Activated CD8-positive, alpha-beta T cell treated with anti-CD3 and anti-CD28 coated beads for 36 hours (primary cell): ENCODE data around the gene DHX30. TPM values are rescaled to one million over a fixed set of nuclear protein-coding genes. Genes with fewer than 3 reads are reported as not detected.
"Not testable (repeated sequence)": the region's sequence is repeated elsewhere in the genome, so short reads cannot be mapped to it uniquely, and the experiment has no call there.

Source experiments
- ATAC-seq: fragments of 200-7000 bp; cut with Tn5 transposase; one replicate; pipeline ENCODE4 v1.10.0; 2021; ENCODE audit warnings: mild to moderate bottlenecking, moderate library complexity
- CTCF ChIA-PET: fragments of 350-600 bp; sonication (Branson Sonifier 250); formaldehyde crosslinking; loops from one replicate; lab custom pipeline; 2021; ENCODE audit warnings: antibody characterized with exemption; lab: Charles Lee
- POLR2A ChIA-PET: fragments of 350-600 bp; sonication (Branson Sonifier 250); formaldehyde crosslinking; loops from one replicate; lab custom pipeline; 2021; ENCODE audit warnings: antibody characterized with exemption; lab: Charles Lee
- DNase-seq: peaks from one replicate; pipeline ENCODE4 v3.0.0-alpha.2; 2020
- H3K27ac Mint-ChIP-seq: one replicate; pipeline ENCODE4 v1.8.0; 2021; ENCODE audit warnings: mild to moderate bottlenecking, mixed read lengths
- H3K27me3 Mint-ChIP-seq: one replicate; pipeline ENCODE4 v1.8.0; 2021; ENCODE audit warnings: mixed read lengths
- H3K36me3 Mint-ChIP-seq: one replicate; pipeline ENCODE4 v1.8.0; 2021; ENCODE audit warnings: low read depth, mixed read lengths
- H3K4me1 Mint-ChIP-seq: one replicate; pipeline ENCODE4 v1.8.0; 2021; ENCODE audit warnings: low read depth, mixed read lengths
- H3K4me3 Mint-ChIP-seq: one replicate; pipeline ENCODE4 v1.8.0; 2021; ENCODE audit warnings: mild to moderate bottlenecking, moderate library complexity, mixed read lengths
- H3K9me3 Mint-ChIP-seq: one replicate; pipeline ENCODE4 v1.8.0; 2021; ENCODE audit warnings: mixed read lengths
- intact Hi-C: fragments of 100-400 bp; cut with micrococcal nuclease; formaldehyde crosslinking; loops from one replicate; pipeline ENCODE4 v1.10.0; 2022
- total RNA-seq, 2 experiments: library from RNA; stranded (reverse); gene quantifications; one replicate each; pipeline ENCODE4 v1.2.3, GENCODE V29; 2021
- TF ChIP-seq, protein P1 (sequence below): fragments of 200-600 bp; IDR thresholded peaks from one replicate; pipeline ENCODE4 v1.8.0; 2022; ENCODE audit warnings: antibody characterized with exemption, mild to moderate bottlenecking

The DHX30 gene
- total RNA-seq, 2 experiments from 2014 or later: 81.5 to 84.2 TPM

DNA sequence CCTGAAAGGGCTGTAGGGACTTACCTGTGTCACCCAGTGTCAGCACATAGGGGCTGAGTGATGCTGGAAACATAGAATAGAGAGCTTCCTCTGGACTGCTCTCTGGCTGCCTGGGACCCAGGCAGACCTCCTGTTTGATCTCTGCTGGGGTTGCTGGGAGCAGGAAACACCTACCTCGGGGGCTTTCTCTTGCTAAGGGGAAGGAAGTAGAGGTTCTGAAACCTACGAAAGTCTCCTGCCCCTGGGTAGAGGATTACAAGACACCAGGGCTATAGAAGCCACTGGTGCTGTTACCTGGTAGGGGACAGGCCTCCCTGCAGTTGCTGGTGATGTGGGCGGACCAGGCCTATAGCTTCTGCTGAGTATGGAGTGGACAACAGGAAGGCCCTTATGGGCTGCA lies 81.7 kb downstream of the DHX30 start:
- CTCF ChIA-PET: no interaction called here
- peak; percentile 53 for ATAC-seq

DNA sequence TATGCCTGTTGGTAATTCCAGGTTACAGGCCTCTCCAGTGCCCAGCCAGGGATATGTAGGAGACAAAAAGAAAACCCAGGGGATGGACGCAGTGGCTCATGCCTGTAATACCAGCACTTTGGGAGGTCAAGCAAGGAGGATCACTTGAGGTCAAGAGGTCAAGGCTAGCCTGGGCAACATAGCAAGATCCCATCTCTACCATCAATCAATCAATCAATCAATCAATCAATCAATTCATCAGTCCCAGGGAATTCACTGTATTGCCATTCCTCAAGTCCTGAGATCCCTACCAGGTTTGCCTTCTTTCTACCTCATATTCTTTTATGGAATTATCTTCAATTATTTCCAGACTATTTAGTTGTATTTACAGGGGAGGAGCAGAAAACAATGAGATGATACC lies 82.2 kb downstream of the DHX30 start:
- Mint-ChIP-seq H3K4me3 (no peak overlapping the region), H3K9me3 (peaks cover 2% of the 10 kb centered on the region), H3K4me1 (peaks cover 7% of the 10 kb centered on the region), H3K27ac (no peak overlapping the region), H3K36me3 (peaks cover 21% of the 10 kb centered on the region), H3K27me3 (no peaks in the 10 kb centered on the region)
- ATAC-seq (no peak), DNase-seq (no peak)
- CTCF ChIA-PET: no interaction called here
- intact Hi-C loops: no loop called here
- TF ChIP-seq, protein P1, sequence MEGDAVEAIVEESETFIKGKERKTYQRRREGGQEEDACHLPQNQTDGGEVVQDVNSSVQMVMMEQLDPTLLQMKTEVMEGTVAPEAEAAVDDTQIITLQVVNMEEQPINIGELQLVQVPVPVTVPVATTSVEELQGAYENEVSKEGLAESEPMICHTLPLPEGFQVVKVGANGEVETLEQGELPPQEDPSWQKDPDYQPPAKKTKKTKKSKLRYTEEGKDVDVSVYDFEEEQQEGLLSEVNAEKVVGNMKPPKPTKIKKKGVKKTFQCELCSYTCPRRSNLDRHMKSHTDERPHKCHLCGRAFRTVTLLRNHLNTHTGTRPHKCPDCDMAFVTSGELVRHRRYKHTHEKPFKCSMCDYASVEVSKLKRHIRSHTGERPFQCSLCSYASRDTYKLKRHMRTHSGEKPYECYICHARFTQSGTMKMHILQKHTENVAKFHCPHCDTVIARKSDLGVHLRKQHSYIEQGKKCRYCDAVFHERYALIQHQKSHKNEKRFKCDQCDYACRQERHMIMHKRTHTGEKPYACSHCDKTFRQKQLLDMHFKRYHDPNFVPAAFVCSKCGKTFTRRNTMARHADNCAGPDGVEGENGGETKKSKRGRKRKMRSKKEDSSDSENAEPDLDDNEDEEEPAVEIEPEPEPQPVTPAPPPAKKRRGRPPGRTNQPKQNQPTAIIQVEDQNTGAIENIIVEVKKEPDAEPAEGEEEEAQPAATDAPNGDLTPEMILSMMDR: no peak
- POLR2A ChIA-PET: no interaction called here

More for the DNA sequence above, 81.7 kb downstream of the DHX30 start:
- no peak overlapping the region for H3K4me3 Mint-ChIP-seq
- intact Hi-C loops: no loop called here
- peaks cover 2% of the 10 kb centered on the region for H3K9me3 Mint-ChIP-seq
- TF ChIP-seq, protein P1: no peak
- H3K4me1 Mint-ChIP-seq: peaks cover 7% of the 10 kb centered on the region
- peaks cover 21% of the 10 kb centered on the region for H3K36me3 Mint-ChIP-seq
- POLR2A ChIA-PET: interaction anchor here (0.6 kb wide), 1 partner anchor 408 kb away, joined by 3 read pairs; no protein-coding TSS in a partner anchor
- DNase-seq: no peak
- H3K27me3 Mint-ChIP-seq: no peaks in the 10 kb centered on the region
- H3K27ac Mint-ChIP-seq: no peak overlapping the region

DNA sequence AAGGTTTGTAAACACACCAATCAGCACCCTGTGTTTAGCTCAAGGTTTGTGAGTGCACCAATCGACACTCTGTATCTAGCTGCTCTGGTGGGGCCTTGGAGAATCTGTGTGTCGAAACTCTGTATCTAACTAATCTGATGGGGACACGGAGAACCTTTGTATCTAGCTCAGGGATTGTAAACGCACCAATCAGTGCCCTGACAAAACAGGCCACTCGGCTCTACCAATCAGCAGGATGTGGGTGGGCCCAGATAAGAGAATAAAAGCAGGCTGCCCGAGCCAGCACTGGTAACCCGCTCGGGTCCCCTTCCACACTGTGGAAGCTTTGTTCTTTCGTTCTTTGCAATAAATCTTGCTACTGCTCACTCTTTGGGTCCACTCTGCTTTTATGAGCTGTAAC lies 85.1 kb downstream of the DHX30 start:
- H3K4me3 Mint-ChIP-seq, intact Hi-C loops, H3K9me3 Mint-ChIP-seq, H3K27me3 Mint-ChIP-seq, POLR2A ChIA-PET, ATAC-seq, H3K4me1 Mint-ChIP-seq, H3K27ac Mint-ChIP-seq, DNase-seq: not testable (repeated sequence)
- CTCF ChIA-PET: interaction anchor here (1.3 kb wide), 1 partner anchor 102 kb away, joined by 4 read pairs; no protein-coding TSS in a partner anchor
- H3K36me3 Mint-ChIP-seq: peaks cover 21% of the 10 kb centered on the region

DNA sequence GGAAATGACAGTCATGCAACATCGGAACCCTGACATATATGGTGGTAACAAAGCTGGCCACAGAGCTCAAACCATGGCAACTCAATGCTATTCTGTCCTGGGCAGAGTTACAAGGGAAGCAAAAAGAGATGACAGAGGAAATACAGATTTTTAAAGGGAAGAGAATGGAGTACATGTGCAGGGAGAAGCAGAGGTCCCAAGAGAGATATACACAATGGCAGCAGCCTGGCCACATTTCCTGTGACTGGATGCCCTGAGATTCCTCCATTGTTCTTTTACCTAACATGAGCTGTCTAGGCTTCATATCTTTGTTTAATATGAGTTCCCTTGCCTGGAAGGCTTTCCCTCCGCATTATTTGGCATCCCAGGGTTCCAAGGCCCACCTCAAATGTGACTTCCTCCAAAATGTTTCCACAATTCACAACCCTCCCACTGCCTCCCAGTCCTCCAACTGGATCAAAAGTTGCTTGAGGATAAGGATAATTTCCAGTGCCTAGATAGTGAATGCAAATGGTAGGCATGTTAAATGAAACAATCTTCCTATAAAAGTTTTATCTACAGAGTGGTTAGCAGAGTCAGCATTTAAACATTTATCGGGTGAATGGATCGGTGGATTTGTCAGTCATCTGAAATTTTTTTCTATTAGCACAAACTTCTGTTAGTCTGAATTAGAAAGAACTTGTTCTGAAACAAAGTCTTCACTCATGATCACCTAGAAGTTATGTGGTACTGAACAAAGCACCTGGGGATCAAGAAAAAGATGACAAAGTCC lies 86.2 kb downstream of the DHX30 start:
- ChIA-PET POLR2A (interaction anchor here (1.2 kb wide), 1 partner anchor 10 kb away, joined by 3 read pairs; no protein-coding TSS in a partner anchor), CTCF (interaction anchor here (1.2 kb wide), 1 partner anchor 101 kb away, joined by 3 read pairs; no protein-coding TSS in a partner anchor)
- Mint-ChIP-seq H3K4me1 (peaks cover 7% of the 10 kb centered on the region), H3K27ac (no peak overlapping the region), H3K36me3 (peaks cover 20% of the 10 kb centered on the region), H3K27me3 (no peaks in the 10 kb centered on the region), H3K9me3 (peaks cover 2% of the 10 kb centered on the region), H3K4me3 (no peak overlapping the region)
- no peak for ATAC-seq
- TF ChIP-seq, protein P1: no peak
- DNase-seq: no peak
- intact Hi-C loops: no loop called here

DNA sequence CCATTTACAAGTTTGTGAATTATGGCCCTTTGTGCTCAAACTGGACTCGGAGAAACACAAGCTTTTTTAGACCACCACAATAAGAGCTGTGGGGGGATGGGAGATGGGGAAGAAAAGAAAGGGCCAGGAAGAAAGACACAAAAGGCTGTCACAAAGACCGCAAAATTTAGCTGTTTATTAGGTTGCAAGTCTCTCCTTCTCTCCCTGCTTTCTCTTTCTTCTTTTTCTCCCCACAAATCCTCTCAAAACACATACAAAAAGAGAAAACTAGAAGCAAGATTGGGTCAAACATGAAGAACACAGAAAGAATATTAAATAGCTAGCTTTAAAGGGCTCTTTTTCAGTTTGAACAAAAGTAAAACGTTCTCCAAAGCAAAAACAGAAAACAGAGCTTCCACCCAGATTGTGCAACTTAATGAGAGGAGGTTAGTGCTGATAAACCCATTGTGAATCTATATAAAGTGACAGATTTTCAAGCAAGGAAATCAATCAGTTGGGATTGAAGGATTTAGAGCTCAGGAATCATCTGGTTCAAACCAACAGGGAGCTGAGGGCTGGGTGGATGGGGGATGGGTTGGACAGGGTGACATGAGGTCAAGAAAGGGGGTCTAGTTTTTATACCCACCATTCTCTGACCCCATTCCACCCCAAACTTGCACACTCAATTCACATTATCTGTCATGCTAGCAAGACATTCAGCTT lies 87.3 kb downstream of the DHX30 start:
- Mint-ChIP-seq H3K27me3 (no peaks in the 10 kb centered on the region), H3K4me3 (no peak overlapping the region), H3K9me3 (no peaks in the 10 kb centered on the region), H3K4me1 (peaks cover under 1% of the 10 kb centered on the region), H3K36me3 (peaks cover 16% of the 10 kb centered on the region), H3K27ac (no peak overlapping the region)
- intact Hi-C loops: no loop called here
- CTCF ChIA-PET: interaction anchor here (1.1 to 1.5 kb wide), 5 partner anchors 10 to 267 kb away, joined by 3 to 5 read pairs (median 3); no protein-coding TSS in a partner anchor
- POLR2A ChIA-PET: interaction anchor here (0.6 to 1.2 kb wide), 2 partner anchors 9 to 939 kb away, joined by 3 read pairs; no protein-coding TSS in a partner anchor
- DNase-seq (no peak), ATAC-seq (no peak)
- TF ChIP-seq, protein P1: no peak
